DND-41 (cell line): ENCODE results near the gene TMEM132C.

Source experiments
- EZH2 ChIP-seq: IDR thresholded peaks from 3 replicates; pipeline ENCODE4 v1.6.1; 2012; ENCODE audit warnings: borderline replicate concordance, low read depth, mild to moderate bottlenecking, moderate library complexity, low read length, inconsistent platforms; ENCODE audit not compliant: severe bottlenecking
- TF ChIP-seq, protein P1 (sequence below): IDR thresholded peaks from 2 replicates; pipeline ENCODE4 v1.5.1; 2012; ENCODE audit warnings: borderline replicate concordance, low read length, moderate library complexity, mild to moderate bottlenecking; ENCODE audit not compliant: poor library complexity, severe bottlenecking; ENCODE audit errors: extremely low read depth

DNA sequence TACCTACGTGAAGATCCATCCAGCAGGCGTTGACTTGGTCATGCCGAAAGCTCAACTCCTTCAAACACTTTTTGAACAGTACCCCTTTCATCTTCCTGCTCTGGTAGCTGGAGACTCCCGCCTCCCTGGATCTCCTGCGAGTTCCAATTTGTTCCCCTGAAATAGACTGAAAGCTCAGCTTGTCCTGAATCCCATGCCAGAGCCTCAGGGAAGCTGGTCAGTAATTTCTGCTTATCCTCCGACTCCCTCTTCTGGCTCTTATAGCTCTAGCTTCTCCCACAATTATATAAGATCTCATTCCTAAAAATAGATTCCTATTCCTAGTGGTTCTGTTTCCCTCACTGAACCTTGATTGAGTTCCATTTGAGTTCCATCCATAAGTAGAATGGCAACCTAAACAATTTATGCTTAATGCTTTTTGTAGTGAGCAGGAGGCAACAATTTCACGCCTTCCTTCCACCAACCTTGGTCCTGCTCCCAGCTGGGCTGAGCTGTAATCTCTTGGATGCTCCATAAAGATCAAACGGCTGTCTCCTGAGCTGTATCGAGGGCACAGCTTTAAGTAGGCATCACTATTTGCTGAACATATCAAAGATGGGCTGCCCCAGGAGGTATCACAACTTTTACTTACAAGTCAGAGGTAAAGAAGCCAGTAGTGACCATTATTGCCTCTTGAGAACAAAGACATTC is 8.0 kb upstream of the TMEM132C start:
- TF ChIP-seq, protein P1, sequence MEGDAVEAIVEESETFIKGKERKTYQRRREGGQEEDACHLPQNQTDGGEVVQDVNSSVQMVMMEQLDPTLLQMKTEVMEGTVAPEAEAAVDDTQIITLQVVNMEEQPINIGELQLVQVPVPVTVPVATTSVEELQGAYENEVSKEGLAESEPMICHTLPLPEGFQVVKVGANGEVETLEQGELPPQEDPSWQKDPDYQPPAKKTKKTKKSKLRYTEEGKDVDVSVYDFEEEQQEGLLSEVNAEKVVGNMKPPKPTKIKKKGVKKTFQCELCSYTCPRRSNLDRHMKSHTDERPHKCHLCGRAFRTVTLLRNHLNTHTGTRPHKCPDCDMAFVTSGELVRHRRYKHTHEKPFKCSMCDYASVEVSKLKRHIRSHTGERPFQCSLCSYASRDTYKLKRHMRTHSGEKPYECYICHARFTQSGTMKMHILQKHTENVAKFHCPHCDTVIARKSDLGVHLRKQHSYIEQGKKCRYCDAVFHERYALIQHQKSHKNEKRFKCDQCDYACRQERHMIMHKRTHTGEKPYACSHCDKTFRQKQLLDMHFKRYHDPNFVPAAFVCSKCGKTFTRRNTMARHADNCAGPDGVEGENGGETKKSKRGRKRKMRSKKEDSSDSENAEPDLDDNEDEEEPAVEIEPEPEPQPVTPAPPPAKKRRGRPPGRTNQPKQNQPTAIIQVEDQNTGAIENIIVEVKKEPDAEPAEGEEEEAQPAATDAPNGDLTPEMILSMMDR: no peak
- no peak for TF ChIP-seq EZH2
